BLaER1 (cell line): ENCODE data around the gene CDK12.

Experiments
- H3K27ac ChIP-seq: shearing (Covaris generic); formaldehyde crosslinking; 2 replicates; pipeline ENCODE4 v1.8.1; 2022
- H3K27me3 ChIP-seq: shearing (Covaris generic); formaldehyde crosslinking; 2 replicates; pipeline ENCODE4 v1.8.1; 2022
- H3K36me3 ChIP-seq: shearing (Covaris generic); formaldehyde crosslinking; 2 replicates; pipeline ENCODE4 v1.8.1; 2022
- H3K4me1 ChIP-seq: shearing (Covaris generic); formaldehyde crosslinking; 2 replicates; pipeline ENCODE4 v1.8.1; 2022
- H3K4me2 ChIP-seq: shearing (Covaris generic); formaldehyde crosslinking; 2 replicates; pipeline ENCODE4 v1.8.1; 2022
- H3K4me3 ChIP-seq: shearing (Covaris generic); formaldehyde crosslinking; 2 replicates; pipeline ENCODE4 v1.8.1; 2022
- H3K9ac ChIP-seq: shearing (Covaris generic); formaldehyde crosslinking; 2 replicates; pipeline ENCODE4 v1.8.1; 2022
- H3K9me3 ChIP-seq: shearing (Covaris generic); formaldehyde crosslinking; 2 replicates; pipeline ENCODE4 v1.8.1; 2022
- H4K20me1 ChIP-seq: shearing (Covaris generic); formaldehyde crosslinking; 2 replicates; pipeline ENCODE4 v1.8.1; 2022
- Cebpa-rat ChIP-seq: shearing (Covaris generic); IDR thresholded peaks from 2 replicates; pipeline ENCODE4 v1.8.1; 2022

CDK12 gene

DNA sequence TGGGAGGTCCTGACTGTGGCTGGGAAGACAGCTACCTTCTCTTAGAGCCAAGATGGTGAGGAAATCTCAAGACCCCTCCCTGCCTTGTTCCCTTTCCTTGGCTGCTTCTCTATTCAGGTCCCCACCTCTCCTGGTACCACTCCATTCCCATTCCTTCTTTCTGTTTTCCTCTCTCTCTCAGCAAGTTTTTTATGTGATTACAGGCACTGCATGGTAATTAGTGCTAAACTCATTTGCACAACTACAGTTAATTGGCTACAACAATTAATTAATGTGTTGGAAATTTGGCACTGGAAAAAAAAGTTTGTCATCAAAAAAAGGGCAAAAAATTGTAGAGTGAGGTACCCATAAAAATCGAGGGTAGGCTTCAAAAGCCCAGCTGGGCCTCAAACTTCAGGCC, 101.1 kb downstream of the CDK12 start:
- no peaks in the 10 kb centered on the region for H3K27me3 ChIP-seq
- H3K36me3 ChIP-seq, result peaks cover 66% of the 10 kb centered on the region
- H4K20me1 ChIP-seq, result peaks cover 5% of the 10 kb centered on the region; the same call in 1 of the 2 replicates
- peaks cover 30% of the 10 kb centered on the region for H3K4me1 ChIP-seq
- H3K4me2 ChIP-seq, result peak overlapping the region; percentile 68
- no peak overlapping the region for H3K4me3 ChIP-seq
- no peak for TF ChIP-seq Cebpa-rat
- H3K9me3 ChIP-seq, result no peaks in the 10 kb centered on the region
- H3K27ac ChIP-seq, result no peak overlapping the region
- H3K9ac ChIP-seq, result no peak overlapping the region

GRCh38 chr17:39562976-39563375, 101.7 kb downstream of the CDK12 start:
- no peak overlapping the region for H3K9ac ChIP-seq
- H3K4me3 ChIP-seq, result no peak overlapping the region

GRCh38 chr17:39563476-39563875, 102.2 kb downstream of the CDK12 start:
- Histone ChIP-seq H4K20me1 (peaks cover 5% of the 10 kb centered on the region; the same call in 1 of the 2 replicates), H3K9ac (peak overlapping the region; percentile 4; the same call in 1 of the 2 replicates), H3K9me3 (no peaks in the 10 kb centered on the region), H3K36me3 (peaks cover 67% of the 10 kb centered on the region), H3K4me3 (peak overlapping the region; percentile 42), H3K27ac (peak overlapping the region; percentile 32; the same call in 1 of the 2 replicates), H3K4me2 (peak overlapping the region; percentile 68), H3K27me3 (no peaks in the 10 kb centered on the region), H3K4me1 (peaks cover 30% of the 10 kb centered on the region)
- no peak for TF ChIP-seq Cebpa-rat

More at GRCh38 chr17:39562976-39563375, 101.7 kb downstream of the CDK12 start:
- Histone ChIP-seq H3K4me2 (peak overlapping the region; percentile 68), H3K27me3 (no peaks in the 10 kb centered on the region), H3K4me1 (peaks cover 30% of the 10 kb centered on the region), H3K27ac (no peak overlapping the region), H4K20me1 (peaks cover 5% of the 10 kb centered on the region; the same call in 1 of the 2 replicates), H3K9me3 (no peaks in the 10 kb centered on the region), H3K36me3 (peaks cover 66% of the 10 kb centered on the region)
- no peak for TF ChIP-seq Cebpa-rat

- Histone ChIP-seq H3K4me3 (no peak overlapping the region), H3K9me3 (no peaks in the 10 kb centered on the region), H3K4me2 (peak overlapping the region; percentile 68), H3K4me1 (peaks cover 30% of the 10 kb centered on the region), H3K27ac (peak overlapping the region; percentile 32; the same call in 1 of the 2 replicates), H4K20me1 (peaks cover 5% of the 10 kb centered on the region; the same call in 1 of the 2 replicates), H3K36me3 (peaks cover 67% of the 10 kb centered on the region), H3K9ac (peak overlapping the region; percentile 4; the same call in 1 of the 2 replicates), H3K27me3 (no peaks in the 10 kb centered on the region)
- TF ChIP-seq Cebpa-rat, result no peak
Measured at GRCh38 chr17:39564211-39564848, 103.0 kb downstream of the CDK12 start.

GRCh38 chr17:39566094-39566850, 105.0 kb downstream of the CDK12 start:
- H4K20me1 ChIP-seq, result peaks cover 5% of the 10 kb centered on the region; the same call in 1 of the 2 replicates
- H3K4me3 ChIP-seq, result no peak overlapping the region
- peaks cover 30% of the 10 kb centered on the region for H3K4me1 ChIP-seq
- peaks cover 67% of the 10 kb centered on the region for H3K36me3 ChIP-seq
- H3K9ac ChIP-seq, result no peak overlapping the region
- H3K27ac ChIP-seq, result no peak overlapping the region
- H3K9me3 ChIP-seq, result peaks cover 6% of the 10 kb centered on the region; the same call in 1 of the 2 replicates
- TF ChIP-seq Cebpa-rat, result no peak
- H3K27me3 ChIP-seq, result no peaks in the 10 kb centered on the region
- H3K4me2 ChIP-seq, result no peak overlapping the region

- Histone ChIP-seq H3K4me3 (no peak overlapping the region), H3K4me1 (peaks cover 21% of the 10 kb centered on the region), H3K27me3 (no peaks in the 10 kb centered on the region), H4K20me1 (peaks cover 5% of the 10 kb centered on the region; the same call in 1 of the 2 replicates), H3K4me2 (no peak overlapping the region), H3K27ac (no peak overlapping the region), H3K9me3 (peaks cover 6% of the 10 kb centered on the region; the same call in 1 of the 2 replicates), H3K9ac (no peak overlapping the region), H3K36me3 (peaks cover 67% of the 10 kb centered on the region)
- no peak for TF ChIP-seq Cebpa-rat
Measured at GRCh38 chr17:39568702-39569101, 107.4 kb downstream of the CDK12 start.

DNA sequence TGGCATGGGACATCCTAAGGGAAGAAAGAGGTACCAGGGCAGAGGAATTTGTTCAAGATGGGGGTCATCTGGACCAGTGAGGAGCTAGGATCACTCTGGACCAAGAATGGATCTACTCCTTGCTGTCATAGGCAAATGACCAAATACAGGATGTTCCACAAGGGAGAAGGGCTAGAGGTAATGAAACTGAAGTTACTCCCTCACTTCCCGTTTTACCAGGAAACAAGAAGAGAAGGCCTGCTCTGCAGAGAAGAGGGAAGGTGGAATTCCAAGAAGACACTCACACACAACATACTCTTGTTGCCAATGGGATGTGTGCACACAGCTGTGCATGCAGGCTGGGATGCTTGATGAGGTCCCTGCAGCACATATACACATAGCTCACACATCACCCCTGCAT, 107.8 kb downstream of the CDK12 start:
- H4K20me1 ChIP-seq, result peaks cover 3% of the 10 kb centered on the region; the same call in 1 of the 2 replicates
- no peak overlapping the region for H3K27ac ChIP-seq
- peaks cover 67% of the 10 kb centered on the region for H3K36me3 ChIP-seq
- H3K9ac ChIP-seq, result no peak overlapping the region
- no peak for TF ChIP-seq Cebpa-rat
- H3K4me3 ChIP-seq, result no peak overlapping the region
- H3K27me3 ChIP-seq, result no peaks in the 10 kb centered on the region
- H3K9me3 ChIP-seq, result peaks cover 6% of the 10 kb centered on the region; the same call in 1 of the 2 replicates
- H3K4me1 ChIP-seq, result peaks cover 21% of the 10 kb centered on the region
- no peak overlapping the region for H3K4me2 ChIP-seq

DNA sequence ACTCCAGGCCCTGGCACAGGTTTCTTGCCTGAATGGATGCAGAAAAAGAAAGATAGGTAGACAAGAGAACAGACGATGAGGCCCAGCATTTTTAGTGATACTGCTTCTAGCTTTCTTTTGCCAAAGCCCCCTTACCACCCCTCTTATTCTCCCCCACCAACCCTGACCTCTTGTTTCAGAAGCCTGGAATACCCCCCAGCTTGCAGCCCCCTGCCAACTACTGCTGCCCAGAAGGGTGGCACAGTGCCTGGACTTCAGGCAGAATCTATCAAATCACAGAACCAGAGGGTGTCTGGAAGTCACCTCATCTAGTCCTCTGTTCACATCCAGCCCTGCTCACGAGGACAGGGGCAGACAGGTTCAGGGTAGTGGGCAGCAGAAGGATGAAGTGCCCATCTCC, 110.8 kb downstream of the CDK12 start:
- H3K9ac ChIP-seq, result no peak overlapping the region
- no peak overlapping the region for H3K4me2 ChIP-seq
- no peaks in the 10 kb centered on the region for H4K20me1 ChIP-seq
- no peak overlapping the region for H3K4me3 ChIP-seq
- H3K4me1 ChIP-seq, result peaks cover 30% of the 10 kb centered on the region
- H3K27me3 ChIP-seq, result no peaks in the 10 kb centered on the region
- no peak for TF ChIP-seq Cebpa-rat
- H3K9me3 ChIP-seq, result peaks cover 6% of the 10 kb centered on the region; the same call in 1 of the 2 replicates
- peaks cover 39% of the 10 kb centered on the region for H3K36me3 ChIP-seq
- H3K27ac ChIP-seq, result no peak overlapping the region

- peaks cover 30% of the 10 kb centered on the region for H3K4me1 ChIP-seq
- H4K20me1 ChIP-seq, result no peaks in the 10 kb centered on the region
- H3K27ac ChIP-seq, result peak overlapping the region; percentile 51
- no peak for TF ChIP-seq Cebpa-rat
- peak overlapping the region; percentile 96 for H3K4me2 ChIP-seq
- no peaks in the 10 kb centered on the region for H3K27me3 ChIP-seq
- peaks cover 6% of the 10 kb centered on the region; the same call in 1 of the 2 replicates for H3K9me3 ChIP-seq
- H3K9ac ChIP-seq, result peak overlapping the region; percentile 78
- H3K4me3 ChIP-seq, result peak overlapping the region; percentile 73
- H3K36me3 ChIP-seq, result peaks cover 24% of the 10 kb centered on the region
Measured at GRCh38 chr17:39573447-39574298, 112.4 kb downstream of the CDK12 start.
